Measurements from ENCODE around the gene CFAP141. TPM values are rescaled to one million over a fixed set of nuclear protein-coding genes. Genes with fewer than 3 reads are reported as not detected.

The CFAP141 gene
- total RNA-seq, 2 donors from 2014 or later = not detected

GRCh38 chr1:154158307-154159125 lies 47.6 kb downstream of the CFAP141 start:
- H3K9me3 Mint-ChIP-seq = no peaks in the 10 kb centered on the region
- H3K27ac Mint-ChIP-seq = peak overlapping the region; percentile 88
- no peak for DNase-seq (ENCODE audit: low spot score in 2 of 2)
- peaks cover 28 to 82% of the 10 kb centered on the region in 2 donors for H3K36me3 Mint-ChIP-seq
- peak; percentile 17 to 23 for ATAC-seq

GRCh38 chr1:154157520-154158306 lies 48.4 kb downstream of the CFAP141 start:
- peak; percentile 96 to 97 for ATAC-seq
- H3K36me3 Mint-ChIP-seq = peaks cover 22 to 74% of the 10 kb centered on the region in 2 donors
- H3K27ac Mint-ChIP-seq = peak overlapping the region; percentile 88
- no peaks in the 10 kb centered on the region for H3K9me3 Mint-ChIP-seq
- peak; percentile 72 to 73 for DNase-seq (ENCODE audit: low spot score in 2 of 2)

GRCh38 chr1:154155251-154155650 lies 50.9 kb downstream of the CFAP141 start:
- ATAC-seq (no peak), DNase-seq (ENCODE audit: low spot score in 2 of 2) (no peak)
- peaks cover 17 to 49% of the 10 kb centered on the region in 2 donors for H3K36me3 Mint-ChIP-seq
- H3K9me3 Mint-ChIP-seq = no peaks in the 10 kb centered on the region
- H3K27ac Mint-ChIP-seq = peak overlapping the region in 1 of 2 donors; percentile 58

DNA sequence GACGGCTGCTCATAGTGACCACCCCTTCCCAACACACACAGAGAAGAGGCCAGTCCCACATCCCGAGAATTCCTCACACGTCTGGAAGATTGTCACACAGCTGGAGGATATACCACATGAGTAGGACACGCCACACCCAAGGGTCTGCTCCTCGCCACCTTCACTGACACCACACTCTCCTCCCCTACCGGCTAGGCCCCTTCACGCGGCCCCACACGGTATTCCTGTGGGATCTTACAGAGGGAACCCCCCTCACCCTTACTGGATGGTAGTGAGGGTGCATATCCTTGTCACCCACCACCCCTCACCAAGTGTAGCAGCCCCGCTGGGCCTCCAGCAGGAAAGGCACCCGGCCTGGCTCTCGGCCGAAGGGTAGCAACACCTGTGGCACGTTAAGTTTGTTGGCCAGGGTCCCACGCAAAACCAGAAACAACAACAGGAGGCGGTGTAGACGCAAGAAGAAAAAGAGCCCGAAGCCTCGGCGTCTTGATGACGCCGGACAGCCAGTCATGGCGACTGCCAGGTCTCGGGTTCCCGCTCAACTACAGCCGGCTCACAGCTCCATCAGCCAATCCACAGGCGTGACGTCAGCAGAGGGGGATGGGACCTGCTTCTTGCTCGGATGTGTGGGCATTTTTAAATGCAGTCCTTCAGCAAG lies 51.5 kb downstream of the CFAP141 start, which contains the start of gene NUP210L:
NUP210L (minus strand) TSS at position 540 of the 658 bp plus-strand sequence.
- Mint-ChIP-seq H3K9me3 (no peaks in the 10 kb centered on the region), H3K36me3 (peaks cover 15 to 43% of the 10 kb centered on the region in 2 donors), H3K27ac (peak within 1 kb of the TSS; percentile 10 to 93)
- ATAC-seq (no peak), DNase-seq (ENCODE audit: low spot score in 2 of 2) (no peak)

DNA sequence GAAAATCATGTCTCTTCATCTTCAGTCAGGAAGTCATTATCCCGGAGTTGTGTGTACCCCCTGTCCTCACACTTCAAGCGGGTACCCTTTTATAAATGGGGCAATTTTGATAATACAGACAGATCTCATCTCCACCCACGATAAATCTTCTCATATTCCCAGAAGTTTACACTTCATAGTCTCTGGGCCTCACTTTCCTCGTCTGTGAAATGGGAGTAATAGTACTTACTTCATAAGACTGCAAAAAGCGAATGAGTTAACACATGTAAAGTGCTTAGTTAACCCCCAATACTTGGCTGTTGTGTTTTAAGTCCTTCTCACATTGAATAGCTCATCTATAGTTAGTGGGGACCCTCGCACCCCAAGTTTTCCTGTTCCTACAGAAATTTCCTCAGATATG lies 52.1 kb downstream of the CFAP141 start:
- Mint-ChIP-seq H3K27ac (peak overlapping the region; percentile 10 to 45), H3K9me3 (no peaks in the 10 kb centered on the region), H3K36me3 (peaks cover 15 to 37% of the 10 kb centered on the region in 2 donors)
- ATAC-seq (no peak), DNase-seq (ENCODE audit: low spot score in 2 of 2) (no peak)

DNA sequence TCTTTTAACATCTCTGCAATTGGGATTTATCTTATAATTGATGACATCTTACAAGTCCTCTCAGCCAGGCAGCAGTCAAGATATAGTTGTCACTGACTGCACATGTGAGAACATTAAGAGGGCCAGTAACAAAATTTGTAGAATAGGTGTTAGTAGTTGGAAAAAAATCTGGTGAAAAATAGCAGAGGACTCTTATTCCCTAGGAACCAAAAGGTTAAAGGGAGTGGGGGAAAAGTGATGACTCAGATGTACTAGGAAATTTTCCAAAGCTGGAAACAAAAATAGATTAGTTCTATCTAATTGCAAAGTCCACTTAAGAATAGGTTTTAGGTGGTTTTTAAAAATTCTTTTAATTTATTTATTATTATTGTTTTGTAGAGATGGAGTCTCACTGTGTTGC lies 54.8 kb downstream of the CFAP141 start:
- Mint-ChIP-seq H3K27ac (no peak overlapping the region), H3K36me3 (peaks cover 10 to 17% of the 10 kb centered on the region in 2 donors), H3K9me3 (no peaks in the 10 kb centered on the region)
- DNase-seq (ENCODE audit: low spot score in 2 of 2) (no peak), ATAC-seq (no peak)

Other genes with a start within 250 kb of the CFAP141 start
- gene CRTC2, start 247.7 kb downstream of the CFAP141 start, total RNA-seq = 100 to 1,000 TPM in 1 of 2 donors, 10 to 100 TPM in 1; 67.6 to 174 TPM
- gene SLC39A1, start 242.8 kb downstream of the CFAP141 start, total RNA-seq = 10 to 100 TPM; 54.9 to 96.6 TPM
- gene CREB3L4, start 238.4 kb downstream of the CFAP141 start, total RNA-seq = 10 to 100 TPM in 1 of 2 donors, 1 to 10 TPM in 1; 8.9 to 12.0 TPM
- 100 to 1,000 TPM in 1 of 2 donors, 10 to 100 TPM in 1; 51.0 to 130 TPM for gene JTB, start 228.7 kb downstream of the CFAP141 start, total RNA-seq
- 10 to 100 TPM; 13.4 to 22.1 TPM for gene RAB13, start 220.0 kb downstream of the CFAP141 start, total RNA-seq
- 1,000 to 10,000 TPM; 1,375 to 1,502 TPM for gene RPS27, start 215.6 kb downstream of the CFAP141 start, total RNA-seq
- under 1 TPM; 0.10 to 0.11 TPM for gene NUP210L, start 51.3 kb downstream of the CFAP141 start, total RNA-seq
- 100 to 1,000 TPM; 373 to 610 TPM for gene TPM3, start 14.2 kb downstream of the CFAP141 start, total RNA-seq
- gene UBAP2L, start 14.6 kb upstream of the CFAP141 start, total RNA-seq = 100 to 1,000 TPM; 188 to 240 TPM
- gene HAX1, start 66.3 kb upstream of the CFAP141 start, total RNA-seq = 100 to 1,000 TPM; 147 to 198 TPM
- gene AQP10, start 114.8 kb upstream of the CFAP141 start, total RNA-seq = not detected
- 10 to 100 TPM; 48.0 to 56.1 TPM for gene ATP8B2, start 119.2 kb upstream of the CFAP141 start, total RNA-seq
- 1 to 10 TPM; 6.7 to 8.5 TPM for gene IL6R, start 199.0 kb upstream of the CFAP141 start, total RNA-seq